A549 (cell line): ENCODE results near the gene HNRNPA3.

Experiments used
- EHMT2 ChIP-seq: fragments of 200-600 bp; sonication (generic); IDR thresholded peaks from 2 replicates; pipeline ENCODE4 v1.6.1; 2016; ENCODE audit warnings: antibody characterized with exemption, low read depth, mild to moderate bottlenecking, moderate library complexity
- FOSL2 ChIP-seq, 2 experiments: fragments of 450-650 bp in 1 of 2; fragments of >200 bp in 1 of 2; sonication (Bioruptor Twin) in 1 of 2; formaldehyde crosslinking; IDR thresholded peaks; 2 replicates each; pipeline versions ENCODE4 v1.5.0 to v1.6.1; 2016 to 2020; ENCODE audit warnings: mild to moderate bottlenecking in 1 of 2, moderate library complexity in 1 of 2
- JUN ChIP-seq, 2 experiments: fragments of >200 bp; sonication (Bioruptor Twin); formaldehyde crosslinking; IDR thresholded peaks; 2 replicates in 1 of 2; 3 replicates in 1 of 2; pipeline ENCODE4 v1.6.1; 2016 to 2017
- MAZ ChIP-seq: fragments of 150-350 bp; IDR thresholded peaks from 2 replicates; pipeline ENCODE4 v1.6.1; 2014; ENCODE audit warnings: antibody characterized with exemption, low read depth, low read length, borderline replicate concordance
- NR3C1 ChIP-seq: fragments of >200 bp; sonication (Bioruptor Twin); formaldehyde crosslinking; IDR thresholded peaks from 3 replicates; pipeline ENCODE4 v1.6.1; 2017
- POLR2A ChIP-seq: IDR thresholded peaks from 2 replicates; pipeline ENCODE4 v1.6.1; 2012; ENCODE audit warnings: mild to moderate bottlenecking, low read length
- RNF2 ChIP-seq: fragments of 200-600 bp; sonication (generic); IDR thresholded peaks from 2 replicates; pipeline ENCODE4 v1.6.1; 2016; ENCODE audit warnings: low read depth, mild to moderate bottlenecking, antibody characterized with exemption, moderate library complexity, borderline replicate concordance
- TF ChIP-seq, protein P1 (sequence below): fragments of >200 bp; sonication (Bioruptor Twin); formaldehyde crosslinking; IDR thresholded peaks from 3 replicates; pipeline ENCODE4 v1.5.1; 2016
- TF ChIP-seq, protein P2 (sequence below): fragments of 250-450 bp; sonication (Bioruptor Pico); IDR thresholded peaks from 2 replicates; pipeline ENCODE4 v1.5.0; 2020; ENCODE audit warnings: low read depth, mild to moderate bottlenecking, moderate library complexity

DNA sequence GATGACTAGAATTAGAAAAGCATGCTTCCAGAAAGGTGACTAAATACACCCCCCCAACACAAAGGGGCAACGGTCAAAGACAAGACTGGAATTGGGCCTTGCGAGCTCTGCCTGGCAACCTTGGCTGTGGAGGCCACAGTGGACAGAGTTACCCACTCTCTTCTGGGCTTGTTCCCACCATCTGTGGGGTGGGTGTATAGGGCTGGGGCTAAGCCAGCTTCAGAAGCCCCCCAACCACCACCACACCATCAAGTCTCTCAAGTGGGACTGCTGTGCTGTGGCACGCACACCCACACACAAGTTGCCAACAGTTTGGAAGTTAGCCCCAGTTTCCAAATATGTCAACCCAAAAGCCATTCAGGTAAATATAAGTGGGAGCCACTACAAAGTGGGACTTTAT lies 44.1 kb downstream of the HNRNPA3 start:
- TF ChIP-seq EHMT2 (no peak), MAZ (no peak), RNF2 (no peak), NR3C1 (no peak), FOSL2 (IDR thresholded peaks at IDR 0.05) (no peak), FOSL2 (CRISPR knock-in tag; IDR thresholded peaks at IDR 0.05) (no peak), POLR2A (no peak), JUN (IDR thresholded peaks at IDR 0.05) (no peak)
- TF ChIP-seq, protein P1, sequence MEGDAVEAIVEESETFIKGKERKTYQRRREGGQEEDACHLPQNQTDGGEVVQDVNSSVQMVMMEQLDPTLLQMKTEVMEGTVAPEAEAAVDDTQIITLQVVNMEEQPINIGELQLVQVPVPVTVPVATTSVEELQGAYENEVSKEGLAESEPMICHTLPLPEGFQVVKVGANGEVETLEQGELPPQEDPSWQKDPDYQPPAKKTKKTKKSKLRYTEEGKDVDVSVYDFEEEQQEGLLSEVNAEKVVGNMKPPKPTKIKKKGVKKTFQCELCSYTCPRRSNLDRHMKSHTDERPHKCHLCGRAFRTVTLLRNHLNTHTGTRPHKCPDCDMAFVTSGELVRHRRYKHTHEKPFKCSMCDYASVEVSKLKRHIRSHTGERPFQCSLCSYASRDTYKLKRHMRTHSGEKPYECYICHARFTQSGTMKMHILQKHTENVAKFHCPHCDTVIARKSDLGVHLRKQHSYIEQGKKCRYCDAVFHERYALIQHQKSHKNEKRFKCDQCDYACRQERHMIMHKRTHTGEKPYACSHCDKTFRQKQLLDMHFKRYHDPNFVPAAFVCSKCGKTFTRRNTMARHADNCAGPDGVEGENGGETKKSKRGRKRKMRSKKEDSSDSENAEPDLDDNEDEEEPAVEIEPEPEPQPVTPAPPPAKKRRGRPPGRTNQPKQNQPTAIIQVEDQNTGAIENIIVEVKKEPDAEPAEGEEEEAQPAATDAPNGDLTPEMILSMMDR = no peak
- TF ChIP-seq, protein P2, sequence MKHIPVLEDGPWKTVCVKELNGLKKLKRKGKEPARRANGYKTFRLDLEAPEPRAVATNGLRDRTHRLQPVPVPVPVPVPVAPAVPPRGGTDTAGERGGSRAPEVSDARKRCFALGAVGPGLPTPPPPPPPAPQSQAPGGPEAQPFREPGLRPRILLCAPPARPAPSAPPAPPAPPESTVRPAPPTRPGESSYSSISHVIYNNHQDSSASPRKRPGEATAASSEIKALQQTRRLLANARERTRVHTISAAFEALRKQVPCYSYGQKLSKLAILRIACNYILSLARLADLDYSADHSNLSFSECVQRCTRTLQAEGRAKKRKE (CRISPR knock-in tag) = no peak
